Measurements from ENCODE around the gene LCK.

DNA sequence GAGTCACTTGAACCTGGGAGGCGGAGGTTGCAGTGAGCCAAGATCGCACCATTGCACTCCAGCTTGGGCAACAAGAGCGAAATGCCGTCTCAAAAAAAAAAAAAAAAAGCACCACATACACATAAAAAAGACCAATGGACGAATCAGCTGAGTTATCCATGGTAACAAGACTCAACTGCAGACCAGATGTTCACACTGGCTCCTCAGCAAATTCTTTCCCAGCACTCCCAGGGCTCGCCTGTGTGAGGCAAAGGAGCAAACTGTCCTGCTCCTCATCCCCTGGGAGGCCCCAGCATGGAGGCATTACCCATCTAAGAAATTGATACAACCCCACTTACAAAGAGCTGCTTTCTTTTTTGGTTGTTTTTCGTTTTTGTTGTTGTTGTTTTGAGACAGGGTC lies 32.0 kb upstream of the LCK start:
- TF ChIP-seq SUZ12 (IDR thresholded peaks at IDR 0.05; ENCODE audit: extremely low read depth, insufficient read depth, insufficient read length), result no peak
- TF ChIP-seq YY1 (IDR thresholded peaks at IDR 0.05; ENCODE audit: insufficient read depth, insufficient read length), result no peak
- no peak for TF ChIP-seq ZNF274 (IDR thresholded peaks at IDR 0.05; ENCODE audit: low read depth, low read length)
